Gastroesophageal sphincter (tissue), 3 donors: Measurements from ENCODE around the gene SDE2.

Experiments used
- EP300 ChIP-seq: sonication (generic); formaldehyde crosslinking; IDR thresholded peaks from one replicate; pipeline ENCODE4 v1.6.1; 2017; ENCODE audit warnings: antibody characterized with exemption, mild to moderate bottlenecking
- POLR2AphosphoS5 ChIP-seq: sonication (generic); formaldehyde crosslinking; IDR thresholded peaks from one replicate; pipeline ENCODE4 v1.6.1; 2017; ENCODE audit warnings: antibody characterized with exemption
- TF ChIP-seq, protein P1 (sequence below), 4 experiments: fragments of 200-600 bp in 2 of 4; fragments of 450-650 bp in 2 of 4; sonication (generic) in 1 of 4; IDR thresholded peaks; one replicate each; pipeline ENCODE4 v1.5.1; 2017 to 2019; ENCODE audit warnings: antibody characterized with exemption in 4 of 4, mild to moderate bottlenecking in 2 of 4, moderate library complexity in 2 of 4

GRCh38 chr1:225961659-225962439, 37.3 kb downstream of the SDE2 start:
- TF ChIP-seq, protein P1, sequence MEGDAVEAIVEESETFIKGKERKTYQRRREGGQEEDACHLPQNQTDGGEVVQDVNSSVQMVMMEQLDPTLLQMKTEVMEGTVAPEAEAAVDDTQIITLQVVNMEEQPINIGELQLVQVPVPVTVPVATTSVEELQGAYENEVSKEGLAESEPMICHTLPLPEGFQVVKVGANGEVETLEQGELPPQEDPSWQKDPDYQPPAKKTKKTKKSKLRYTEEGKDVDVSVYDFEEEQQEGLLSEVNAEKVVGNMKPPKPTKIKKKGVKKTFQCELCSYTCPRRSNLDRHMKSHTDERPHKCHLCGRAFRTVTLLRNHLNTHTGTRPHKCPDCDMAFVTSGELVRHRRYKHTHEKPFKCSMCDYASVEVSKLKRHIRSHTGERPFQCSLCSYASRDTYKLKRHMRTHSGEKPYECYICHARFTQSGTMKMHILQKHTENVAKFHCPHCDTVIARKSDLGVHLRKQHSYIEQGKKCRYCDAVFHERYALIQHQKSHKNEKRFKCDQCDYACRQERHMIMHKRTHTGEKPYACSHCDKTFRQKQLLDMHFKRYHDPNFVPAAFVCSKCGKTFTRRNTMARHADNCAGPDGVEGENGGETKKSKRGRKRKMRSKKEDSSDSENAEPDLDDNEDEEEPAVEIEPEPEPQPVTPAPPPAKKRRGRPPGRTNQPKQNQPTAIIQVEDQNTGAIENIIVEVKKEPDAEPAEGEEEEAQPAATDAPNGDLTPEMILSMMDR (IDR thresholded peaks at IDR 0.05) = no peak
- TF ChIP-seq POLR2AphosphoS5 = no peak
- no peak for TF ChIP-seq EP300
